NCI-H128 (cell line): ENCODE results near the gene PCSK9.

ENCODE experiments used
- DNase-seq: peaks from one replicate; lab custom pipeline; 2025; ENCODE audit not compliant: unreplicated experiment; lab: John Stamatoyannopoulos, UW

The PCSK9 gene

GRCh38 chr1:55057956-55058298 is 18.6 kb downstream of the PCSK9 start:
- DNase-seq = no peak

GRCh38 chr1:55059302-55060132 is 20.2 kb downstream of the PCSK9 start:
- no peak for DNase-seq

GRCh38 chr1:55060133-55060999 is 21.0 kb downstream of the PCSK9 start:
- no peak for DNase-seq

- DNase-seq = no peak
These were observed 21.8 kb downstream of the PCSK9 start for GRCh38 chr1:55061000-55061705.

- DNase-seq = no peak
These were observed 22.5 kb downstream of the PCSK9 start for GRCh38 chr1:55061706-55062321.

- DNase-seq = no peak
These were observed 23.6 kb downstream of the PCSK9 start for GRCh38 chr1:55062801-55063576.

GRCh38 chr1:55063577-55063942 is 24.2 kb downstream of the PCSK9 start:
- DNase-seq = no peak

GRCh38 chr1:55064071-55064581 is 24.8 kb downstream of the PCSK9 start:
- no peak for DNase-seq

- no peak for DNase-seq
These were observed 25.5 kb downstream of the PCSK9 start for GRCh38 chr1:55064861-55065263.

- DNase-seq = no peak
These were observed 26.3 kb downstream of the PCSK9 start for GRCh38 chr1:55065648-55066047.

GRCh38 chr1:55067022-55067778 is 27.9 kb downstream of the PCSK9 start:
- DNase-seq = no peak

- DNase-seq = no peak
These were observed 28.6 kb downstream of the PCSK9 start for GRCh38 chr1:55067914-55068313.

- no peak for DNase-seq
These were observed 29.3 kb downstream of the PCSK9 start for GRCh38 chr1:55068638-55069037.

- DNase-seq = no peak
These were observed 29.9 kb downstream of the PCSK9 start for GRCh38 chr1:55069280-55069679.

GRCh38 chr1:55070293-55071164 is 31.2 kb downstream of the PCSK9 start:
- no peak for DNase-seq

- DNase-seq = peak; percentile 12
These were observed 32.1 kb downstream of the PCSK9 start for GRCh38 chr1:55071477-55071876.

GRCh38 chr1:55073187-55073916 is 34.0 kb downstream of the PCSK9 start:
- peak; percentile 22 for DNase-seq

GRCh38 chr1:55074455-55074854 is 35.1 kb downstream of the PCSK9 start:
- DNase-seq = no peak
